ENCODE data around the gene CRACR2A. TPM values are rescaled to one million over a fixed set of nuclear protein-coding genes. Genes with fewer than 3 reads are reported as not detected.

The CRACR2A gene
- total RNA-seq, 2 experiments from 2014 or later = 38.5 to 40.1 TPM

DNA sequence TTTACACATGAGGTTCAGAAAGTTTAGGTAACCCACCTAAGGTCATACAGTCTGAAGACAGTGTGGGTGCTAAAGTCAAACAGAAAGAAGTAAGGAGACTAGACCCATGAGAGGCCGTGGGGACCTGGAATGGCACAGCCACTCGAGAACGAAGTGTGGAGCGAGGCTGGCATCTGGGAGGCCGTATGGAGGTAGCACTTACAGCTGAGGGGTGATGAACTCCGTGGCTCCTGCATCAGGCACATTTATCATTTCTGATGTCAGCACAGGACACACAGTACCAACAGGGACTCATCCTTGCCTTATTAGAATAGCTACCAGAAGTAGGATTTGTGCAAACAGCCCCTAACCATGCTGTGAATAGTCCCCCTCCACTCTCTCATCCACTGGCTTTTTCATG, 30.5 kb downstream of the CRACR2A start:
- peak; percentile 11 for DNase-seq
- Mint-ChIP-seq H3K36me3 (ENCODE audit: low read depth) (peaks cover 66% of the 10 kb centered on the region), H3K4me3 (no peak overlapping the region), H3K27me3 (ENCODE audit: low read depth) (no peaks in the 10 kb centered on the region), H3K27ac (no peak overlapping the region), H3K9me3 (ENCODE audit: insufficient read depth) (peaks cover 9% of the 10 kb centered on the region), H3K4me1 (ENCODE audit: low read depth) (peaks cover 9% of the 10 kb centered on the region)
- CTCF ChIA-PET = interaction anchor here (1.0 to 1.7 kb wide), 2 partner anchors 31 to 422 kb away, joined by 3 to 4 read pairs; partner anchors contain the start of gene CRACR2A
- POLR2A ChIA-PET = no interaction called here
- ATAC-seq = no peak

DNA sequence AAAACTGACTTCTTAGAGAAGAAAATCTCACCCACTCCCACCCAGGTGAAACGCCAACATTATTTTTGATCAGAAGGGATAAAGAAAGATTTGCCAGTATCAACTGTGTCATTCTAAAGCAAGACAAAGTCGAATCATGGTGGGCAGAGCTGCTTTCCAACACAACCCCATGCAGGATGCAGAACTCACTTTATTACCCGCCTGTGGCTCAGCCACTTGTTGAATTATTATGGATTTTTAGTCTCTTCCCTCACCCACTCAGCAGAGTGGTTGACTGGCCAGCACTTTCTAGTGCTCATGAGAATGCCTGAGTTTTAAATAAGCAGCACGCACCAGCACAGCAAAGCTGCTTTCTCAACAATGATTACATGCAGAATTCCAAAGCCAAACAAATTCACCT, 32.1 kb downstream of the CRACR2A start:
- no peaks in the 10 kb centered on the region for H3K27me3 Mint-ChIP-seq (ENCODE audit: low read depth)
- H3K36me3 Mint-ChIP-seq (ENCODE audit: low read depth) = peaks cover 62% of the 10 kb centered on the region
- no peak overlapping the region for H3K27ac Mint-ChIP-seq
- POLR2A ChIA-PET = interaction anchor here (0.6 to 1.5 kb wide), 2 partner anchors 29 to 35 kb away, joined by 3 read pairs; no protein-coding TSS in a partner anchor
- H3K4me3 Mint-ChIP-seq = no peak overlapping the region
- H3K4me1 Mint-ChIP-seq (ENCODE audit: low read depth) = no peaks in the 10 kb centered on the region
- peaks cover 9% of the 10 kb centered on the region for H3K9me3 Mint-ChIP-seq (ENCODE audit: insufficient read depth)
- ATAC-seq (no peak), DNase-seq (no peak)
- CTCF ChIA-PET = no interaction called here

DNA sequence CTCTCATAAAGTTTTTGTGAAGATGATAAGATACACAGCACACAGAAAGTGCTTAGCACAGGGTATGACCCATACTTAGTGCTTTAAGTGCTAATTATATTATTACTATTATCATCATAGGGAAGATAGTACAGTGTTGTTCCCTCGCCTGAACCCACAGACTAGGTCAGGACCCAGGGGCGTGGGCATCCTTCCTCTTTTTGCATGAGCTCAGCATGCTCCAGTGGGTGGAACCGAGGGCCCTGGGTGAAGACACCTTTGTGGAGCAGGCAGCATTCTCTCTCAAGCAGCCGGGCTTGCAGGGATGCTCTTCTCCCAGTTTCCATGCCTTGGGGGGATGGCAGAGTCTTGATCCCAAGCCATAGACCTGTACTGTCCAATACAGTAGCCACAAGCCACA, 34.8 kb downstream of the CRACR2A start:
- peaks cover 6% of the 10 kb centered on the region for H3K4me1 Mint-ChIP-seq (ENCODE audit: low read depth)
- H3K36me3 Mint-ChIP-seq (ENCODE audit: low read depth) = peaks cover 42% of the 10 kb centered on the region
- H3K4me3 Mint-ChIP-seq = no peak overlapping the region
- peaks cover 4% of the 10 kb centered on the region for H3K9me3 Mint-ChIP-seq (ENCODE audit: insufficient read depth)
- H3K27ac Mint-ChIP-seq = no peak overlapping the region
- H3K27me3 Mint-ChIP-seq (ENCODE audit: low read depth) = no peaks in the 10 kb centered on the region
- ATAC-seq = no peak
- POLR2A ChIA-PET = no interaction called here
- no peak for DNase-seq
- CTCF ChIA-PET = no interaction called here

DNA sequence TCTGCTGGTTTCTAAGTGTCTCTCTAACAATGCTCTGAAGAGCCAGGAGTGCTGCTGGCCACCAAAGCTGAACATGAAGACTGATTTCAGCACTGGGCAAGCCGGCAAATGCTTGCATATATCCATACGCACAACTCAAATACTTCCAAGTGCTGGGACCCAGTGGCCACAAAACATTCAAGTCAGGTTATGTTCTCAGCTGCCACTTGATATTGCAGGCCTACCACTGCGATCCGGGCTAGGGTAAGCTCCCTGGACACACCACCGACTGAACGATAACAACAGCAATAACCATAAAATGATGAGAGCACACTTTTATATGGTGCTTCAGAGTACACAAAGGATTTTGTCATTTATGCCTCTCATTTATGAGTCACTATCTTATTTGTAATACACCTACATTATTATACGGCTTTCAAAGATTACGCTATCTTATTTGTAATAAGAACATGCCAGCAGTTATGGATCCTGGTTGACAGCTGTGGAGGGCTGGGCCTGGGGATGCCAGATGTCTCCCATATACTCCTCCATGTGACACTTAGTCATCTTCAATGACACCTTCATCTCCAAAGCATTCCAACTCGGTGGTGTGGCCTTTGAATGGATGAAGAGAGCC, 35.5 kb downstream of the CRACR2A start:
- Mint-ChIP-seq H3K4me3 (no peak overlapping the region), H3K9me3 (ENCODE audit: insufficient read depth) (no peaks in the 10 kb centered on the region), H3K27me3 (ENCODE audit: low read depth) (no peaks in the 10 kb centered on the region), H3K27ac (no peak overlapping the region), H3K36me3 (ENCODE audit: low read depth) (peaks cover 38% of the 10 kb centered on the region), H3K4me1 (ENCODE audit: low read depth) (peaks cover 6% of the 10 kb centered on the region)
- CTCF ChIA-PET = no interaction called here
- no peak for ATAC-seq
- POLR2A ChIA-PET = no interaction called here
- no peak for DNase-seq

DNA sequence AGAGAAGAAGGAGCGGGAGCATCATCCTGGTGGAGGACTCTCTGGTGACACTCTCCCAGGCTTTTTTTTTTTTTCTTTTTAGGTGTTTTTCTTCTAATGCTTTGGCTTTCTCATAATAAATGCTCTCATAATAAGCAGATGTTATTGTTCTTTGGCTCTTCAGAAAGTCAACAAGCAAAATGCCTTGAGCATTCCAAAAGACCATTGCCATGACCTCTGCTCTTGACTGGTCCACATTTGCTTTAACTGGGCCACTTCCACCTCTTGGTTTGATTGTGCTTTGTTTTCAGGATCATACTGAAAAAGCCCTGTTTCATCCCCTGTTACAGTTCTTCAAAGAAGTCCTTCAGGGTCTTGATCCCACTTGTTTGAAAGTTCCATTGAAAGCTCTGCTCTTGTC, 36.9 kb downstream of the CRACR2A start:
- H3K27ac Mint-ChIP-seq = no peak overlapping the region
- POLR2A ChIA-PET = no interaction called here
- ATAC-seq = no peak
- peaks cover 6% of the 10 kb centered on the region for H3K4me1 Mint-ChIP-seq (ENCODE audit: low read depth)
- H3K27me3 Mint-ChIP-seq (ENCODE audit: low read depth) = no peaks in the 10 kb centered on the region
- no peak for DNase-seq
- H3K9me3 Mint-ChIP-seq (ENCODE audit: insufficient read depth) = no peaks in the 10 kb centered on the region
- CTCF ChIA-PET = no interaction called here
- no peak overlapping the region for H3K4me3 Mint-ChIP-seq
- H3K36me3 Mint-ChIP-seq (ENCODE audit: low read depth) = peaks cover 46% of the 10 kb centered on the region

- DNase-seq (peak; percentile 7), ATAC-seq (no peak)
- H3K36me3 Mint-ChIP-seq (ENCODE audit: low read depth) = peaks cover 43% of the 10 kb centered on the region
- peaks cover 10% of the 10 kb centered on the region for H3K4me1 Mint-ChIP-seq (ENCODE audit: low read depth)
- ChIA-PET CTCF (interaction anchor here (1.4 kb wide), 1 partner anchor 82 kb away, joined by 3 read pairs; no protein-coding TSS in a partner anchor), POLR2A (no interaction called here)
- H3K27ac Mint-ChIP-seq = no peak overlapping the region
- no peak overlapping the region for H3K4me3 Mint-ChIP-seq
- H3K9me3 Mint-ChIP-seq (ENCODE audit: insufficient read depth) = no peaks in the 10 kb centered on the region
- H3K27me3 Mint-ChIP-seq (ENCODE audit: low read depth) = no peaks in the 10 kb centered on the region
Measured at GRCh38 chr12:3713947-3714346, 39.0 kb downstream of the CRACR2A start.

GRCh38 chr12:3713483-3713882, 39.4 kb downstream of the CRACR2A start:
- no peaks in the 10 kb centered on the region for H3K27me3 Mint-ChIP-seq (ENCODE audit: low read depth)
- peaks cover 39% of the 10 kb centered on the region for H3K36me3 Mint-ChIP-seq (ENCODE audit: low read depth)
- peaks cover 10% of the 10 kb centered on the region for H3K4me1 Mint-ChIP-seq (ENCODE audit: low read depth)
- DNase-seq = peak; percentile 13
- ATAC-seq = no peak
- H3K4me3 Mint-ChIP-seq = no peak overlapping the region
- H3K9me3 Mint-ChIP-seq (ENCODE audit: insufficient read depth) = no peaks in the 10 kb centered on the region
- CTCF ChIA-PET = interaction anchor here (1.4 kb wide), 1 partner anchor 81 kb away, joined by 3 read pairs; no protein-coding TSS in a partner anchor
- POLR2A ChIA-PET = no interaction called here
- H3K27ac Mint-ChIP-seq = no peak overlapping the region

GRCh38 chr12:3712209-3712992, 40.5 kb downstream of the CRACR2A start:
- no peaks in the 10 kb centered on the region for H3K27me3 Mint-ChIP-seq (ENCODE audit: low read depth)
- CTCF ChIA-PET = interaction anchor here (1.4 kb wide), 1 partner anchor 80 kb away, joined by 3 read pairs; no protein-coding TSS in a partner anchor
- peaks cover 30% of the 10 kb centered on the region for H3K36me3 Mint-ChIP-seq (ENCODE audit: low read depth)
- ATAC-seq = no peak
- H3K27ac Mint-ChIP-seq = no peak overlapping the region
- peaks cover 10% of the 10 kb centered on the region for H3K4me1 Mint-ChIP-seq (ENCODE audit: low read depth)
- DNase-seq = no peak
- no peak overlapping the region for H3K4me3 Mint-ChIP-seq
- POLR2A ChIA-PET = no interaction called here
- no peaks in the 10 kb centered on the region for H3K9me3 Mint-ChIP-seq (ENCODE audit: insufficient read depth)

DNA sequence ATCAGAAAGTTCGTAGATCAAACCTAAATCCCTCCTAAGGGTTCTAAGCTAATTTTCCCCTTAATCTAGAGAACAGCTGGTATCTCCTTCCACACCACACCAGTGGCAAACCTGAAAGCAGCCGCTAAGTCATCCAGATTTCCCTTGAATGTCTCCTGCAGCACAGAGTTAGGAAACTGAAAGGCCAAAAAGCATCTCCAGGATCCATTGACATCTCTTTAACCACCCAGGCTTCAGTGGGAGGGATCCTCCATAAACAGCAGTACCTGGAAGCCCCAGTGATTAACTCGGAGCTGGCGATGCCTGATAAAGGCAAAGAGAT, 47.6 kb downstream of the CRACR2A start:
- ChIA-PET POLR2A (interaction anchor here (0.6 to 1.1 kb wide), 2 partner anchors 8 to 26 kb away, joined by 3 to 4 read pairs; no protein-coding TSS in a partner anchor), CTCF (interaction anchor here (1.0 to 1.3 kb wide), 3 partner anchors 10 to 405 kb away, joined by 3 to 4 read pairs (median 3); no protein-coding TSS in a partner anchor)
- Mint-ChIP-seq H3K36me3 (ENCODE audit: low read depth) (peaks cover 24% of the 10 kb centered on the region), H3K27me3 (ENCODE audit: low read depth) (no peaks in the 10 kb centered on the region), H3K4me3 (no peak overlapping the region), H3K4me1 (ENCODE audit: low read depth) (peaks cover 17% of the 10 kb centered on the region), H3K9me3 (ENCODE audit: insufficient read depth) (peaks cover 11% of the 10 kb centered on the region), H3K27ac (no peak overlapping the region)
- ATAC-seq (no peak), DNase-seq (no peak)

DNA sequence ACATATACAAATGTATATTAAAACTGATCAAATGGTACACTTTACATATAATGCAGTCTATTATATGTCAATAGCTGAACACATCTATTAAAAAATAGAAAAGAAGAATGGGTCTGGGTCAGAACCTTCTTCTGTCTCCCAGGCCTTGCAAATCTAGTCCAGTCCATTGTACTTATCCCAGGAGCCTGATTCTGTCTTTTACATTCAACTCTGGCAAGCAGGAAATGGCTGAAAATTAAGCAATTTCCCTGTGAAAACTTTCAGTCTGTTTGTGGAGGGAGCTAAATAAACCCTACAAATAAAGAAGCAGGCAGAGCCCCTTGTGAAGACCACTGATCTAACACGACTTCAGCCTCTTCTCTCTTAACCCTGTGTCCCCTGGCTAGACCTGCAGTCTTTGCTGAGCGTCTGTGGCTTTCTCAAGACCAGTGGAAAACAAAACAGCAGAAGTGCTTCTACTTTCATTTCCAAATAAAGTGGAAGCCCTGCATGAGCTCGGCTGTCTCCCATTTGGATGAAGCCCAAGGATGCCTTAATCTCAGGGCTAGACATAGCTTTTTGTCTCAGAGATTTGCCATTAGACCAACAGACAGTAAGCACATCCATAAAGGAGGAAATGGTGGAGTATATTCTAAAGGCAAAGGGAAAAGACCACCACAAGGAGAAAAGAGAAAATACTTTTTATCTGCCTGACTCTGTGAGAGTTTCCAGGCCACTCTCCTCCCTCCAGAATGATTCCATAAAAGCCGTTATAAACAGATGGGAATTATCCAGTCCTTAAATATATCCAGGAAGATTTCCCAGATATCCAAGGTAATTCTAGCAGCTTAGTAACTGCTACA, 48.2 kb downstream of the CRACR2A start:
- DNase-seq (no peak), ATAC-seq (peak; percentile 44)
- ChIA-PET CTCF (interaction anchor here (0.9 to 1.3 kb wide), 3 partner anchors 10 to 404 kb away, joined by 3 to 4 read pairs (median 3); no protein-coding TSS in a partner anchor), POLR2A (interaction anchor here (1.1 kb wide), 1 partner anchor 26 kb away, joined by 3 read pairs; no protein-coding TSS in a partner anchor)
- peaks cover 26% of the 10 kb centered on the region for H3K36me3 Mint-ChIP-seq (ENCODE audit: low read depth)
- H3K4me3 Mint-ChIP-seq = no peak overlapping the region
- no peaks in the 10 kb centered on the region for H3K27me3 Mint-ChIP-seq (ENCODE audit: low read depth)
- peaks cover 13% of the 10 kb centered on the region for H3K4me1 Mint-ChIP-seq (ENCODE audit: low read depth)
- H3K9me3 Mint-ChIP-seq (ENCODE audit: insufficient read depth) = peaks cover 11% of the 10 kb centered on the region
- H3K27ac Mint-ChIP-seq = peak overlapping the region; percentile 68

DNA sequence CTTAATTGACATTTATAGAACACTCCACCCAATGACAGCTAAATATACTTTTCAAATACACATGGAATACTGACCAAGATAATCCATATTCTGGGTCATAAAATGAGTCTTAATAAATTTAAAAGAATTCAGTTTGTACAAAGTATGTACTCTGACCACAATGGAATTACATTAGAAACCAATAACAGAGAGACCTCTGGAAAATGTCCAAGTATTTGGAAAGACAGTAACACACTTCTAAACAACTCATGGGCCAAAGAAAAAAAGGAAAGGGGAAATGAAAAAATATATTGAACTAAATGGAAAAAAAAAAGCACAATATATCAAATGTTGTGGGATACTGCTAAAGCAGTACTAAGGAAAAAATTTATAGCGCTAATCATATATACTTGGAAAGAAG, 52.0 kb downstream of the CRACR2A start:
- H3K27ac Mint-ChIP-seq = no peak overlapping the region
- no peak overlapping the region for H3K4me3 Mint-ChIP-seq
- H3K36me3 Mint-ChIP-seq (ENCODE audit: low read depth) = peaks cover 32% of the 10 kb centered on the region
- ATAC-seq (no peak), DNase-seq (no peak)
- peaks cover 13% of the 10 kb centered on the region for H3K4me1 Mint-ChIP-seq (ENCODE audit: low read depth)
- CTCF ChIA-PET = no interaction called here
- peaks cover 11% of the 10 kb centered on the region for H3K9me3 Mint-ChIP-seq (ENCODE audit: insufficient read depth)
- POLR2A ChIA-PET = no interaction called here
- H3K27me3 Mint-ChIP-seq (ENCODE audit: low read depth) = no peaks in the 10 kb centered on the region

All from activated CD8-positive, alpha-beta T cell treated with anti-CD3 and anti-CD28 coated beads, Interleukin-2, amount 10 ng/mL, durations not matched to agents 7 days and 5 days (primary cell).